Measurements from ENCODE around the gene ARMC12.

ARMC12 gene

GRCh38 chr6:35737413-35738211 is 780 bp downstream of the ARMC12 start:
- peak; percentile 60 for DNase-seq

GRCh38 chr6:35739645-35740524 is 3.1 kb downstream of the ARMC12 start:
- DNase-seq: no peak

GRCh38 chr6:35742842-35743241 is 6.0 kb downstream of the ARMC12 start:
- no peak for DNase-seq

GRCh38 chr6:35745509-35745908 is 8.7 kb downstream of the ARMC12 start:
- no peak for DNase-seq

- no peak for DNase-seq
These were observed 9.7 kb downstream of the ARMC12 start for GRCh38 chr6:35746516-35746915.

- DNase-seq: no peak
These were observed 11.0 kb downstream of the ARMC12 start for GRCh38 chr6:35747877-35748276.

GRCh38 chr6:35750557-35750956 is 13.7 kb downstream of the ARMC12 start:
- DNase-seq: no peak

- no peak for DNase-seq
These were observed 14.8 kb downstream of the ARMC12 start for GRCh38 chr6:35751594-35751993.

GRCh38 chr6:35752330-35752729 is 15.5 kb downstream of the ARMC12 start:
- no peak for DNase-seq

- DNase-seq: no peak
These were observed 17.8 kb downstream of the ARMC12 start for GRCh38 chr6:35754452-35755277.

GRCh38 chr6:35755278-35755924 is 18.6 kb downstream of the ARMC12 start:
- no peak for DNase-seq

- no peak for DNase-seq
These were observed 20.8 kb downstream of the ARMC12 start for GRCh38 chr6:35757456-35758123.

- DNase-seq: no peak
These were observed 22.6 kb downstream of the ARMC12 start for GRCh38 chr6:35759426-35759825.

GRCh38 chr6:35765739-35766138 is 28.9 kb downstream of the ARMC12 start:
- DNase-seq: no peak

GRCh38 chr6:35769211-35769610 is 32.4 kb downstream of the ARMC12 start:
- DNase-seq: no peak

GRCh38 chr6:35771343-35771627 is 34.5 kb downstream of the ARMC12 start:
- no peak for DNase-seq

- no peak for DNase-seq
These were observed 37.4 kb downstream of the ARMC12 start for GRCh38 chr6:35774116-35774794.

- no peak for DNase-seq
These were observed 38.2 kb downstream of the ARMC12 start for GRCh38 chr6:35775031-35775430.

- no peak for DNase-seq
These were observed 39.8 kb downstream of the ARMC12 start, which contains the start of gene CLPSL2 for GRCh38 chr6:35776364-35777215. Gene CLPSL2 (plus strand): TSS chr6:35776598. CDS start chr6:35776619, 21 bp downstream.

- DNase-seq: no peak
These were observed 40.7 kb downstream of the ARMC12 start for GRCh38 chr6:35777356-35778102.

All from NCI-H1417 treated with DMSO at 0.1 percent for 48 hours (cell line).